HCT116 (cell line): ENCODE data around the gene RUBCN. TPM values are rescaled to one million over a fixed set of nuclear protein-coding genes. Genes with fewer than 3 reads are reported as not detected.

Experiments
- ATAC-seq: fragments of 200-7000 bp; cut with Tn5 transposase; 2 replicates; pipeline ENCODE4 v1.9.1; 2020; ENCODE audit warnings: mild to moderate bottlenecking, moderate library complexity
- BruUV-seq: library from RNA; stranded (reverse); fragments of 400-500 nt; replicated peaks from 2 replicates; lab custom pipeline; 2021; lab: Mats Ljungman, UMichigan
- CTCF ChIA-PET: fragments of 300-600 bp; sonication (Branson Sonifier 250); formaldehyde crosslinking; loops from one replicate; lab custom pipeline; 2021; ENCODE audit warnings: antibody characterized with exemption; lab: Charles Lee
- POLR2A ChIA-PET: fragments of 300-600, 350-600 bp; sonication (Branson Sonifier 250); formaldehyde crosslinking; loops from one replicate; lab custom pipeline; 2021; ENCODE audit warnings: antibody characterized with exemption; lab: Charles Lee
- RAD21 ChIA-PET, 2 experiments: fragments of 300-600 bp; sonication (Branson Sonifier 250); formaldehyde crosslinking; loops; one replicate each; lab custom pipeline; 2023; ENCODE audit warnings: low total read pairs in 2 of 2; ENCODE audit not compliant: uncharacterized antibody in 2 of 2, unreplicated experiment in 2 of 2, low non-redundant PET in 1 of 2; lab: Charles Lee
- DNase-seq: peaks from one replicate; pipeline ENCODE4 v3.0.0-alpha.2; 2010; ENCODE audit warnings: low read depth, low spot score
- H2AFZ ChIP-seq: fragments of 200-600 bp; shearing (Covaris generic), sonication (generic); 2 replicates; pipeline ENCODE4 v1.6.1; 2017; ENCODE audit warnings: low read depth, mixed run types, mixed read lengths, antibody characterized with exemption, low read length; ENCODE audit not compliant: poor library complexity, severe bottlenecking
- H3K27ac ChIP-seq: 2 replicates; pipeline ENCODE4 v1.5.1; 2012; ENCODE audit warnings: low read depth, low read length
- H3K27me3 ChIP-seq: fragments of 200-600 bp; sonication (generic); 2 replicates; pipeline ENCODE4 v1.6.1; 2016; ENCODE audit warnings: mixed run types, low read length, mixed read lengths; ENCODE audit not compliant: insufficient read depth
- H3K36me3 ChIP-seq, 2 experiments: fragments of 200-500 bp in 1 of 2; fragments of 200-600 bp in 1 of 2; sonication (Bioruptor generic) in 1 of 2; sonication (generic) in 1 of 2; 2 replicates each; pipeline versions ENCODE4 v1.5.1 to v1.6.1; 2014 to 2016; ENCODE audit warnings: low read length in 2 of 2, inconsistent platforms in 1 of 2, mixed read lengths in 1 of 2, mixed run types in 1 of 2; ENCODE audit not compliant: insufficient read depth in 2 of 2, control insufficient read depth in 1 of 2
- H3K4me1 ChIP-seq, 2 experiments: fragments of 200-600 bp in 1 of 2; sonication (generic) in 1 of 2; 2 replicates each; pipeline versions ENCODE4 v1.5.1 to v1.6.1; 2012 to 2017; ENCODE audit warnings: low read length in 2 of 2, inconsistent platforms in 1 of 2, mild to moderate bottlenecking in 1 of 2, mixed read lengths in 1 of 2, mixed run types in 1 of 2, moderate library complexity in 1 of 2; ENCODE audit not compliant: insufficient read depth in 2 of 2, control insufficient read depth in 1 of 2
- H3K4me2 ChIP-seq: fragments of 200-600 bp; sonication (generic); 2 replicates; pipeline ENCODE4 v1.6.1; 2017; ENCODE audit warnings: mixed run types, low read length, mixed read lengths
- H3K4me3 ChIP-seq, 2 experiments: fragments of 200-600 bp in 1 of 2; sonication (generic) in 1 of 2; replicated peaks in 1 of 2; 2 replicates each; pipeline ENCODE4 v1.5.1; 2011 to 2016; ENCODE audit warnings: low read length in 2 of 2, control low read depth in 1 of 2, low read depth in 1 of 2, mild to moderate bottlenecking in 1 of 2, mixed read lengths in 1 of 2, mixed run types in 1 of 2
- H3K79me2 ChIP-seq: fragments of 200-600 bp; sonication (generic); 2 replicates; pipeline ENCODE4 v1.6.1; 2017; ENCODE audit warnings: mild to moderate bottlenecking, mixed run types, low read length, moderate library complexity, mixed read lengths; ENCODE audit not compliant: insufficient read depth
- H3K9ac ChIP-seq: fragments of 200-600 bp; sonication (generic); 2 replicates; pipeline ENCODE4 v1.6.1; 2016; ENCODE audit warnings: low read length, mixed read lengths
- H3K9me2 ChIP-seq: fragments of 200-600 bp; sonication (generic), shearing (Covaris generic); 2 replicates; pipeline ENCODE4 v1.6.1; 2017; ENCODE audit warnings: mixed run types, mild to moderate bottlenecking, moderate library complexity; ENCODE audit not compliant: insufficient read depth
- H3K9me3 ChIP-seq, 2 experiments: fragments of 200-500 bp in 1 of 2; fragments of 200-600 bp in 1 of 2; sonication (Bioruptor generic) in 1 of 2; sonication (generic) in 1 of 2; 2 replicates each; pipeline ENCODE4 v1.6.1; 2014 to 2017; ENCODE audit warnings: low read length in 2 of 2, mixed read lengths in 2 of 2, inconsistent platforms in 1 of 2, low read depth in 1 of 2, mild to moderate bottlenecking in 1 of 2, mixed run types in 1 of 2, moderate library complexity in 1 of 2; ENCODE audit not compliant: control insufficient read depth in 1 of 2, insufficient read depth in 1 of 2
- H4K20me1 ChIP-seq: fragments of 200-600 bp; sonication (generic), shearing (Covaris generic); 2 replicates; pipeline ENCODE4 v1.6.1; 2017; ENCODE audit warnings: mixed run types, mild to moderate bottlenecking, moderate library complexity; ENCODE audit not compliant: insufficient read depth
- ATF3 ChIP-seq: IDR thresholded peaks from 2 replicates; pipeline ENCODE4 v1.6.1; 2012
- CBX3 ChIP-seq: IDR thresholded peaks from 2 replicates; pipeline ENCODE4 v1.6.1; 2012; ENCODE audit warnings: low read depth
- CEBPB ChIP-seq: IDR thresholded peaks from 2 replicates; pipeline ENCODE4 v1.6.1; 2012; ENCODE audit warnings: low read depth
- EGR1 ChIP-seq: IDR thresholded peaks from 2 replicates; pipeline ENCODE4 v1.6.1; 2012; ENCODE audit warnings: low read depth
- EZH2phosphoT487 ChIP-seq: fragments of 200-600 bp; IDR thresholded peaks from 2 replicates; pipeline ENCODE4 v1.6.1; 2018; ENCODE audit warnings: antibody characterized with exemption, borderline replicate concordance
- FOSL1 ChIP-seq: IDR thresholded peaks from 2 replicates; pipeline ENCODE4 v1.6.1; 2012; ENCODE audit warnings: low read depth
- JUND ChIP-seq: IDR thresholded peaks from 2 replicates; pipeline ENCODE4 v1.6.1; 2012
- POLR2AphosphoS5 ChIP-seq: IDR thresholded peaks from 2 replicates; pipeline ENCODE4 v1.6.1; 2011; ENCODE audit warnings: mild to moderate bottlenecking, low read depth, low read length, moderate library complexity
- SIN3A ChIP-seq: IDR thresholded peaks from 2 replicates; pipeline ENCODE4 v1.6.1; 2012; ENCODE audit warnings: low read depth
- SP1 ChIP-seq: IDR thresholded peaks from 2 replicates; pipeline ENCODE4 v1.6.1; 2012; ENCODE audit warnings: low read depth
- TCF7L2 ChIP-seq: IDR thresholded peaks from 2 replicates; pipeline ENCODE4 v1.7.0; 2011; ENCODE audit warnings: borderline replicate concordance, inconsistent platforms; ENCODE audit not compliant: insufficient read depth, insufficient read length; ENCODE audit errors: extremely low read depth
- YY1 ChIP-seq: IDR thresholded peaks from 2 replicates; pipeline ENCODE4 v1.6.1; 2011; ENCODE audit warnings: low read length, low read depth, moderate library complexity, mild to moderate bottlenecking; ENCODE audit not compliant: insufficient replicate concordance; ENCODE audit errors: extremely low read depth
- ZFX ChIP-seq: fragments of 450-650 bp; IDR thresholded peaks from 2 replicates; pipeline ENCODE4 v1.6.1; 2017
- intact Hi-C: fragments of 100-400 bp; cut with micrococcal nuclease; formaldehyde crosslinking; loops from 2 replicates; pipeline ENCODE4 v1.10.0; 2022
- total RNA-seq: library from RNA; stranded (reverse); gene quantifications from one replicate; pipeline ENCODE4 v1.2.1, GENCODE V29; 2021; ENCODE audit not compliant: unreplicated experiment
- TF ChIP-seq, protein P1 (sequence below): IDR thresholded peaks from 2 replicates; pipeline ENCODE4 v1.6.1; 2011; ENCODE audit warnings: mild to moderate bottlenecking, low read length, moderate library complexity; ENCODE audit not compliant: insufficient replicate concordance; ENCODE audit errors: extremely low read depth
- TF ChIP-seq, protein P2 (sequence below): IDR thresholded peaks from 2 replicates; pipeline ENCODE4 v1.6.1; 2012
- TF ChIP-seq, protein P3 (sequence below): IDR thresholded peaks from 2 replicates; pipeline ENCODE4 v1.6.1; 2012; ENCODE audit warnings: low read depth

The RUBCN gene
- total RNA-seq, 1 experiment from 2014 or later, result 21.4 TPM

DNA sequence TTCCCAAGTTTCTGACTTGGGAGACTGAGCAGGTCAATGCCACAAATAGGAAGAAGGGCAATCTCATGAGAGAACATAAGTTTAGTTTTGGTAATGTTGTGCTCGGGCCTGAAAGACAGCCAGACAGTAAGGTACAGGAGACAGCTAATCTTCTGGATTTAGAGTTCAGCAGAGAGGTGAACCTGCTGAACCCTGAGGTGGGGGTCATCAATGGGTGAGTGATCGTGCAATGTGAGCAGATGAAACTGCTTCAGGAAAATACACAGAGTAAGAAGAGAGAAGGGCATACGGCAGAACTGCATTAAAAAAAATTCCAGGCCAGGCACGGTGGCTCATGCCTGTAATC is 23.3 kb downstream of the RUBCN start (continued):
- no peak for TF ChIP-seq SP1
- no peak for TF ChIP-seq EZH2phosphoT487
- TF ChIP-seq POLR2AphosphoS5, result no peak
- TF ChIP-seq, protein P1, sequence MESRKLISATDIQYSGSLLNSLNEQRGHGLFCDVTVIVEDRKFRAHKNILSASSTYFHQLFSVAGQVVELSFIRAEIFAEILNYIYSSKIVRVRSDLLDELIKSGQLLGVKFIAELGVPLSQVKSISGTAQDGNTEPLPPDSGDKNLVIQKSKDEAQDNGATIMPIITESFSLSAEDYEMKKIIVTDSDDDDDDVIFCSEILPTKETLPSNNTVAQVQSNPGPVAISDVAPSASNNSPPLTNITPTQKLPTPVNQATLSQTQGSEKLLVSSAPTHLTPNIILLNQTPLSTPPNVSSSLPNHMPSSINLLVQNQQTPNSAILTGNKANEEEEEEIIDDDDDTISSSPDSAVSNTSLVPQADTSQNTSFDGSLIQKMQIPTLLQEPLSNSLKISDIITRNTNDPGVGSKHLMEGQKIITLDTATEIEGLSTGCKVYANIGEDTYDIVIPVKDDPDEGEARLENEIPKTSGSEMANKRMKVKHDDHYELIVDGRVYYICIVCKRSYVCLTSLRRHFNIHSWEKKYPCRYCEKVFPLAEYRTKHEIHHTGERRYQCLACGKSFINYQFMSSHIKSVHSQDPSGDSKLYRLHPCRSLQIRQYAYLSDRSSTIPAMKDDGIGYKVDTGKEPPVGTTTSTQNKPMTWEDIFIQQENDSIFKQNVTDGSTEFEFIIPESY, result no peak
- TF ChIP-seq EGR1, result no peak
- TF ChIP-seq CBX3, result no peak
- no peak for TF ChIP-seq YY1
- TF ChIP-seq, all 23 proteins: peak for 0

GRCh38 chr3:197711973-197712707 is 24.6 kb downstream of the RUBCN start:
- H3K27me3 ChIP-seq, result no peaks in the 10 kb centered on the region
- ChIA-PET POLR2A (interaction anchor here (1.3 to 1.8 kb wide), 2 partner anchors 9 to 37 kb away, joined by 3 to 4 read pairs; no protein-coding TSS in a partner anchor), RAD21 (no interaction called here), CTCF (no interaction called here)
- peak; percentile 97 for ATAC-seq
- no peaks in the 10 kb centered on the region; a peak in 1 of 4 replicates for H3K36me3 ChIP-seq
- no peaks in the 10 kb centered on the region for H3K9me2 ChIP-seq
- BruUV-seq, result TSS peak; percentile 84
- intact Hi-C loops, result loop anchor here (2.0 kb wide), 1 partner anchor 39 kb away; no protein-coding TSS in a partner anchor
- peak overlapping the region; percentile 72 for H3K4me2 ChIP-seq
- H3K27ac ChIP-seq, result peak overlapping the region; percentile 94
- TF ChIP-seq JUND (peak; percentile 96), YY1 (peak; percentile 19), CBX3 (peak; percentile 76), SIN3A (peak; percentile 86), SP1 (peak; percentile 90), POLR2AphosphoS5 (peak; percentile 68), ATF3 (no peak), CEBPB (peak; percentile 69), ZFX (no peak), TCF7L2 (peak; percentile 80), FOSL1 (peak; percentile 93)
- TF ChIP-seq, protein P2, sequence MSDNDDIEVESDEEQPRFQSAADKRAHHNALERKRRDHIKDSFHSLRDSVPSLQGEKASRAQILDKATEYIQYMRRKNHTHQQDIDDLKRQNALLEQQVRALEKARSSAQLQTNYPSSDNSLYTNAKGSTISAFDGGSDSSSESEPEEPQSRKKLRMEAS, result peak; percentile 68
- TF ChIP-seq, protein P3, sequence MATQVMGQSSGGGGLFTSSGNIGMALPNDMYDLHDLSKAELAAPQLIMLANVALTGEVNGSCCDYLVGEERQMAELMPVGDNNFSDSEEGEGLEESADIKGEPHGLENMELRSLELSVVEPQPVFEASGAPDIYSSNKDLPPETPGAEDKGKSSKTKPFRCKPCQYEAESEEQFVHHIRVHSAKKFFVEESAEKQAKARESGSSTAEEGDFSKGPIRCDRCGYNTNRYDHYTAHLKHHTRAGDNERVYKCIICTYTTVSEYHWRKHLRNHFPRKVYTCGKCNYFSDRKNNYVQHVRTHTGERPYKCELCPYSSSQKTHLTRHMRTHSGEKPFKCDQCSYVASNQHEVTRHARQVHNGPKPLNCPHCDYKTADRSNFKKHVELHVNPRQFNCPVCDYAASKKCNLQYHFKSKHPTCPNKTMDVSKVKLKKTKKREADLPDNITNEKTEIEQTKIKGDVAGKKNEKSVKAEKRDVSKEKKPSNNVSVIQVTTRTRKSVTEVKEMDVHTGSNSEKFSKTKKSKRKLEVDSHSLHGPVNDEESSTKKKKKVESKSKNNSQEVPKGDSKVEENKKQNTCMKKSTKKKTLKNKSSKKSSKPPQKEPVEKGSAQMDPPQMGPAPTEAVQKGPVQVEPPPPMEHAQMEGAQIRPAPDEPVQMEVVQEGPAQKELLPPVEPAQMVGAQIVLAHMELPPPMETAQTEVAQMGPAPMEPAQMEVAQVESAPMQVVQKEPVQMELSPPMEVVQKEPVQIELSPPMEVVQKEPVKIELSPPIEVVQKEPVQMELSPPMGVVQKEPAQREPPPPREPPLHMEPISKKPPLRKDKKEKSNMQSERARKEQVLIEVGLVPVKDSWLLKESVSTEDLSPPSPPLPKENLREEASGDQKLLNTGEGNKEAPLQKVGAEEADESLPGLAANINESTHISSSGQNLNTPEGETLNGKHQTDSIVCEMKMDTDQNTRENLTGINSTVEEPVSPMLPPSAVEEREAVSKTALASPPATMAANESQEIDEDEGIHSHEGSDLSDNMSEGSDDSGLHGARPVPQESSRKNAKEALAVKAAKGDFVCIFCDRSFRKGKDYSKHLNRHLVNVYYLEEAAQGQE, result no peak
- H3K9me3 ChIP-seq, result no peaks in the 10 kb centered on the region
- H2AFZ ChIP-seq, result no peak overlapping the region
- H4K20me1 ChIP-seq, result no peaks in the 10 kb centered on the region
- H3K4me1 ChIP-seq, result peaks cover 33 to 64% of the 10 kb centered on the region in 2 experiments
- H3K79me2 ChIP-seq, result peaks cover 11% of the 10 kb centered on the region
- H3K4me3 ChIP-seq, result peak overlapping the region; percentile 31 to 53
- peak; percentile 96 for DNase-seq
- H3K9ac ChIP-seq, result peak overlapping the region; percentile 67
